BLaER1 treated with 17β-estradiol and CSF1 and Interleukin-3, amounts not matched to agents 10 nM and 100 nM (cell line): ENCODE results near the gene KPTN.

Source experiments
- H3K27ac ChIP-seq, 11 experiments: shearing (Covaris generic); formaldehyde crosslinking; 2 replicates each; pipeline ENCODE4 v1.8.1; 2022
- H3K27me3 ChIP-seq, 11 experiments: shearing (Covaris generic); formaldehyde crosslinking; 2 replicates each; pipeline ENCODE4 v1.8.1; 2022
- H3K36me3 ChIP-seq, 11 experiments: shearing (Covaris generic); formaldehyde crosslinking; 2 replicates each; pipeline ENCODE4 v1.8.1; 2022
- H3K4me1 ChIP-seq, 10 experiments: shearing (Covaris generic); formaldehyde crosslinking; 2 replicates each; pipeline ENCODE4 v1.8.1; 2022
- H3K4me2 ChIP-seq, 11 experiments: shearing (Covaris generic); formaldehyde crosslinking; 2 replicates each; pipeline ENCODE4 v1.8.1; 2022
- H3K4me3 ChIP-seq, 10 experiments: shearing (Covaris generic); formaldehyde crosslinking; 2 replicates each; pipeline ENCODE4 v1.8.1; 2022
- H3K9ac ChIP-seq, 11 experiments: shearing (Covaris generic); formaldehyde crosslinking; 2 replicates each; pipeline ENCODE4 v1.8.1; 2022
- H3K9me3 ChIP-seq, 11 experiments: shearing (Covaris generic); formaldehyde crosslinking; replicated peaks in 1 of 11; 2 replicates each; pipeline ENCODE4 v1.8.1; 2022
- H4K20me1 ChIP-seq, 11 experiments: shearing (Covaris generic); formaldehyde crosslinking; 2 replicates each; pipeline ENCODE4 v1.8.1; 2022
- Cebpa-rat ChIP-seq, 11 experiments: shearing (Covaris generic); IDR thresholded peaks; 2 replicates each; pipeline ENCODE4 v1.8.1; 2022

The KPTN gene

DNA sequence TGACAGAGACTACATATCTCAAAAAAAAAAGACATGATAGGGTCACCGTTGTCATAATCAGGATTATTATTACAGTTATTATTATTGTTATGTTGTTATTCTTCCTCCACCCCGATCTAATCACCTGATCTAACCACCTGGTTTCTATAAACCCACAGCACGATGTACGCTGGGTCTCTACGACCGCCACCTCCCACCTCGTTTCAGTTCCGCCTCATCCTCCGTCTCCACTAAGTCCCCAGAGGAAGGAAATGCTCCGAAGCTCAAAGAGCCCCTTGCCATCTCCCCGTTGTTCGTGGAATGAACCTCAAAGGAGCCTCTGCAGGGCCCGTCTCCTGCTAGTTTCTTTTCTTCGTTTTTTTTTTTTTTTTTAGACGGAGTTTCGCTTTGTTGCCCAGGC is 48.8 kb downstream of the KPTN start:
- Histone ChIP-seq H3K4me2 (peak overlapping the region; percentile 48 to 80 (median 65)), H3K9me3 (peaks cover 0 to 21% (median 12%) of the 10 kb centered on the region in 11 experiments; a peak in 15 of 22 replicates), H4K20me1 (peaks cover 0 to 39% (median 11%) of the 10 kb centered on the region in 11 experiments; a peak in 8 of 22 replicates), H3K4me1 (peaks cover 24 to 40% (median 33%) of the 10 kb centered on the region in 10 experiments), H3K27me3 (peaks cover 49 to 92% (median 76%) of the 10 kb centered on the region in 11 experiments), H3K9ac (no peak overlapping the region), H3K36me3 (no peaks in the 10 kb centered on the region), H3K4me3 (peak overlapping the region in 1 of 10 experiments; percentile 18; a peak in 2 of 20 replicates), H3K27ac (no peak overlapping the region)
- no peak for TF ChIP-seq Cebpa-rat (IDR thresholded peaks at IDR 0.05)

GRCh38 chr19:47434088-47434487 is 49.9 kb downstream of the KPTN start:
- no peak for TF ChIP-seq Cebpa-rat (IDR thresholded peaks at IDR 0.05)
- H3K36me3 ChIP-seq: no peaks in the 10 kb centered on the region
- no peak overlapping the region for H3K27ac ChIP-seq
- peaks cover 35 to 51% (median 44%) of the 10 kb centered on the region in 10 experiments for H3K4me1 ChIP-seq
- H3K4me2 ChIP-seq: no peak overlapping the region
- peaks cover 0 to 21% (median 12%) of the 10 kb centered on the region in 11 experiments; a peak in 15 of 22 replicates for H3K9me3 ChIP-seq
- peaks cover 45 to 92% (median 76%) of the 10 kb centered on the region in 11 experiments for H3K27me3 ChIP-seq
- no peak overlapping the region for H3K9ac ChIP-seq
- no peak overlapping the region for H3K4me3 ChIP-seq
- H4K20me1 ChIP-seq: peaks cover 0 to 48% (median 20%) of the 10 kb centered on the region in 11 experiments; a peak in 9 of 22 replicates

DNA sequence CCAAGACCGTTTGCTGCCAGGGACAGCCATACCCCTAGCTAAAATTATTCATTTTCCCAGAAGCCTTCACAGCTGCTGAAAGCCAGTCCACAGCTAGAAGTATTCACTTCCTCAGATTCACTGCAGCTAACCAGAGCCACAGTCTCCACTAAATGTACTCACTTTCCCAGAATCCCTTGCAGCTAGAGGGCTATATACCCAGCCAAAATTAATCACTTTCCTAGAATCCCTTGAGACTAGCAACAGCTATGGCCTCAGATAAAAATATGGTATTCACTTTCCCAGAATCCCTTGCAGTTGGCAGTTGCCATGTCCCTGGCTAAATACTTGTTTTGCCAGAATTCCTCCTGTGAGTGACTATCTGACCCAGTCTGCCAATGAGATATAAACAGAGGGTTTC is 50.9 kb downstream of the KPTN start:
- Histone ChIP-seq H3K4me1 (peaks cover 45 to 61% (median 54%) of the 10 kb centered on the region in 10 experiments), H3K36me3 (no peaks in the 10 kb centered on the region), H3K4me3 (no peak overlapping the region), H3K27ac (no peak overlapping the region), H3K9ac (no peak overlapping the region), H3K27me3 (peaks cover 36 to 92% (median 73%) of the 10 kb centered on the region in 11 experiments), H3K4me2 (peak overlapping the region in 10 of 11 experiments; percentile 9 to 67 (median 27); a peak in 11 of 22 replicates), H3K9me3 (peaks cover 0 to 21% (median 12%) of the 10 kb centered on the region in 11 experiments; a peak in 15 of 22 replicates), H4K20me1 (peaks cover 0 to 45% (median 20%) of the 10 kb centered on the region in 11 experiments; a peak in 9 of 22 replicates)
- TF ChIP-seq Cebpa-rat (IDR thresholded peaks at IDR 0.05): no peak

- Histone ChIP-seq H3K4me3 (no peak overlapping the region), H3K36me3 (no peaks in the 10 kb centered on the region), H3K27me3 (peaks cover 36 to 87% (median 68%) of the 10 kb centered on the region in 11 experiments), H3K4me1 (peaks cover 51 to 67% (median 60%) of the 10 kb centered on the region in 10 experiments), H3K4me2 (peak overlapping the region; percentile 9 to 67 (median 29); a peak in 17 of 22 replicates), H3K9ac (no peak overlapping the region), H3K27ac (no peak overlapping the region), H3K9me3 (peaks cover 0 to 21% (median 12%) of the 10 kb centered on the region in 11 experiments; a peak in 15 of 22 replicates), H4K20me1 (peaks cover 0 to 44% (median 20%) of the 10 kb centered on the region in 11 experiments; a peak in 13 of 22 replicates)
- TF ChIP-seq Cebpa-rat (IDR thresholded peaks at IDR 0.05): no peak
Measured at GRCh38 chr19:47432499-47432898, 51.5 kb downstream of the KPTN start.

DNA sequence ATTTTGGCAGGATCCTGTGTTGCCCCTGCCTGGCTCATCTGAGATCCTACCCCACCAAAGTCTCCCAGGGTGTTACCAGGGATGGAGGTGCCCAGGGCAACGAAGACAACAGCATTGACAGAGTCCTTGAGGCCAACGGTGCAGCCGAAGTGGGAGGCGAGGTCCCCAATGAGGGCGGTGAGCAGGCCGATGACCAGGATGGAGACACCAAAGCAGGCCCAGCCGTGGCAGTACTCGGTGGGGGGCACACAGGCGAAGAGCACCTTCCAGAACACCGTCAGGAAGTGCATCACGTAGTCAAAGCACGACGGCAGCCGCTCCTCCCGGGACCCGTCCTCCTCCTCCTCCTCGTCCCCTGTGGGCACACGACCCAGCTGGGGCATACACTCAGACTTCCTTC is 51.9 kb downstream of the KPTN start:
- Histone ChIP-seq H4K20me1 (peaks cover 0 to 44% (median 16%) of the 10 kb centered on the region in 11 experiments; a peak in 13 of 22 replicates), H3K36me3 (no peaks in the 10 kb centered on the region), H3K9ac (no peak overlapping the region), H3K4me3 (no peak overlapping the region), H3K27ac (no peak overlapping the region), H3K4me2 (peak overlapping the region; percentile 9 to 67 (median 29); a peak in 15 of 22 replicates), H3K4me1 (peaks cover 52 to 69% (median 64%) of the 10 kb centered on the region in 10 experiments), H3K27me3 (peaks cover 36 to 87% (median 66%) of the 10 kb centered on the region in 11 experiments), H3K9me3 (peaks cover 0 to 21% (median 12%) of the 10 kb centered on the region in 11 experiments; a peak in 15 of 22 replicates)
- TF ChIP-seq Cebpa-rat (IDR thresholded peaks at IDR 0.05): no peak

DNA sequence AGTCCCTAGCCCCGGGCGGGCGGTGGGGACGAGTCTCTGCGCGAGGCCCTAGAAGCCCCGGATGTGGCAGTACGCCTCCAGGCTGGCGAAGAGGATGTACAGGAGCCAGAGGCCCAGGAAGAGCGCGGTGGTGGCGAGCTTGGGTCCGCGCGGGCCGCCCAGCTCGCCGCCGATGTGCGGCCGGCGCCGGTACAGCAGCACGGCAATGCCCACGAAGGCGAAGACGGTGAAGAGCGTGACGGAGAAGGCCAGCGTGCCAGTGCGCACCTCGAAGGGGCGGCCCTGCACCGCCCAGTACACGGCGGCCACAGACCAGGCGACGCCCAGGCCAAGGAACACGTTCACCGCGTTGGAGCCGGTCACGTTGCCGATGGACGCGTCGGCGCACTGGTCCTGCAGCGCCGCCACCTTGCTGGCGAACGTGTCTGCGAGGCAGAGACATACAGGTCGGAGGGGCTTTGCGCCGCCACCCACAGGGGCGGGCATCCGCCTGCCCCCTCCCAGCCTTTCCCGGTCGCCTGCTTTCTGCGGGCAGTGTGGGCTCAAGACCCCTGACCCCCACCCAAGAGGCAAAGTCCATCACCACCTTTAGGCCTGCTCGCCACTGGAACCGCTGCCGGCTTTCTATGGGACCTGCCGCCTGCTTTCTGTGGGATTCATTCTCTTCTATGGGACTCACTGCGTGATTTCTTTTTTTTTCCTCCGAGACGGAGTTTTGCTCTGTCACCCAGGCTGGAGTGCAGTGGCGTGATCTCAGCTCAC is 53.8 kb downstream of the KPTN start:
- Histone ChIP-seq H3K36me3 (no peaks in the 10 kb centered on the region), H3K4me3 (peak overlapping the region in 4 of 10 experiments; percentile 16 to 38 (median 26); a peak in 4 of 20 replicates), H3K9ac (0 out of 22 replicates have a peak overlapping the region, but pooled peaks of 1 of the 11 experiments have one; percentile 14), H3K4me1 (peaks cover 45 to 56% (median 51%) of the 10 kb centered on the region in 10 experiments), H3K27ac (0 out of 22 replicates have a peak overlapping the region, but pooled peaks of 1 of the 11 experiments have one; percentile 30), H3K27me3 (peaks cover 41 to 91% (median 74%) of the 10 kb centered on the region in 11 experiments), H4K20me1 (peaks cover 0 to 44% (median 7%) of the 10 kb centered on the region in 11 experiments; a peak in 13 of 22 replicates), H3K4me2 (peak overlapping the region; percentile 77 to 99 (median 91)), H3K9me3 (peaks cover 0 to 21% (median 12%) of the 10 kb centered on the region in 11 experiments; a peak in 15 of 22 replicates)
- TF ChIP-seq Cebpa-rat (IDR thresholded peaks at IDR 0.05): no peak

GRCh38 chr19:47429140-47429793 is 54.8 kb downstream of the KPTN start:
- TF ChIP-seq Cebpa-rat (IDR thresholded peaks at IDR 0.05): no peak
- Histone ChIP-seq H3K4me3 (no peak overlapping the region), H3K4me1 (peaks cover 41 to 50% (median 44%) of the 10 kb centered on the region in 10 experiments), H3K9ac (0 out of 22 replicates have a peak overlapping the region, but pooled peaks of 2 of the 11 experiments have one; percentile 14 to 33), H3K9me3 (peaks cover 0 to 21% (median 12%) of the 10 kb centered on the region in 11 experiments; a peak in 15 of 22 replicates), H3K27ac (0 out of 22 replicates have a peak overlapping the region, but pooled peaks of 1 of the 11 experiments have one; percentile 30), H4K20me1 (peaks cover 0 to 44% (median 7%) of the 10 kb centered on the region in 11 experiments; a peak in 13 of 22 replicates), H3K4me2 (peak overlapping the region; percentile 88 to 99 (median 92)), H3K36me3 (no peaks in the 10 kb centered on the region), H3K27me3 (peaks cover 45 to 93% (median 77%) of the 10 kb centered on the region in 11 experiments)

GRCh38 chr19:47428177-47428894 is 55.7 kb downstream of the KPTN start:
- Histone ChIP-seq H3K4me2 (peak overlapping the region; percentile 88 to 99 (median 92)), H3K9ac (peak overlapping the region in 8 of 11 experiments; percentile 17 to 48 (median 32); a peak in 8 of 22 replicates), H3K4me1 (peaks cover 41 to 47% (median 44%) of the 10 kb centered on the region in 10 experiments), H3K27ac (no peak overlapping the region), H3K9me3 (peaks cover 0 to 21% (median 11%) of the 10 kb centered on the region in 11 experiments; a peak in 15 of 22 replicates), H3K4me3 (peak overlapping the region; percentile 36 to 64 (median 48); a peak in 18 of 20 replicates), H3K36me3 (no peaks in the 10 kb centered on the region), H4K20me1 (peaks cover 0 to 48% (median 7%) of the 10 kb centered on the region in 11 experiments; a peak in 12 of 22 replicates), H3K27me3 (peaks cover 55 to 93% (median 83%) of the 10 kb centered on the region in 11 experiments)
- no peak for TF ChIP-seq Cebpa-rat (IDR thresholded peaks at IDR 0.05)
